ENCODE results near the gene HMGCR. TPM values are rescaled to one million over a fixed set of nuclear protein-coding genes. Genes with fewer than 3 reads are reported as not detected.
A peak's percentile ranks its signal among the peaks of the same experiment; 100 is the strongest.
"Not testable (repeated sequence)": the region's sequence is repeated elsewhere in the genome, so short reads cannot be mapped to it uniquely, and the experiment has no call there.

The HMGCR gene
- 47.7 and 59.9 TPM in 2 replicates for total RNA-seq (2022)
- percentile 89 among the genes with signal in this experiment for Bru-seq, nascent RNA
- BruChase-seq, experiment 1, labeled RNA remaining after a 6-hour chase = percentile 94 among the genes with signal in this experiment
- percentile 95 among the genes with signal in this experiment for BruChase-seq, experiment 2, labeled RNA remaining after a 2-hour chase
- long read RNA-seq, full-length matches to known transcripts = 133 of 153 reads
- long read RNA-seq, partial matches to known transcripts = 8 of 153 reads
- long read RNA-seq, other reads (novel, unspliced or antisense) = 12 of 153 reads

GRCh38 chr5:75336615-75337336 is at the start of gene HMGCR:
TSS of gene HMGCR (plus strand) at chr5:75337220. CDS start at chr5:75342606, 5,386 bp downstream.
- peaks cover 32% of the 10 kb centered on the region for H3K4me1 Mint-ChIP-seq (ENCODE audit: insufficient read depth, unreplicated experiment)
- DNase-seq (ENCODE audit: unreplicated experiment) = peak; percentile 99
- ChIA-PET CTCF (interaction anchor here (0.6 to 2.0 kb wide), 14 partner anchors 15 to 1553 kb away, joined by 3 to 17 read pairs (median 4); partner anchors contain the start of gene ANKRD31), POLR2A (interaction anchor here (0.6 to 6.0 kb wide), 39 partner anchors 8 to 1772 kb away, joined by 3 to 124 read pairs (median 4); partner anchors contain the start of genes ANKRA2, ANKRD31, CERT1 and GCNT4)
- peaks cover 9% of the 10 kb centered on the region for H3K36me3 Mint-ChIP-seq (ENCODE audit: insufficient read depth, unreplicated experiment)
- no peak within 1 kb of the TSS for H3K27ac Mint-ChIP-seq (ENCODE audit: low read depth, unreplicated experiment)
- TF ChIP-seq CTCF (IDR thresholded peaks at IDR 0.05; ENCODE audit: unreplicated experiment) = no peak
- no peaks in the 10 kb centered on the region for H3K9me3 Mint-ChIP-seq (ENCODE audit: unreplicated experiment)
- H3K4me3 Mint-ChIP-seq (ENCODE audit: unreplicated experiment) = no peak within 1 kb of the TSS
- no TSS peak for BruUV-seq (replicated peaks)
- intact Hi-C loops (cut with micrococcal nuclease) = loop anchor here (1.0 to 10.0 kb wide), 9 partner anchors 15 to 572 kb away; partner anchors contain the start of genes ANKRD31, CERT1, GFM2 and NSA2
- no peaks in the 10 kb centered on the region for H3K27me3 Mint-ChIP-seq (ENCODE audit: insufficient read depth, unreplicated experiment)

GRCh38 chr5:75291844-75292243 is 45.2 kb upstream of the HMGCR start:
- POLR2A ChIA-PET; DNase-seq (ENCODE audit: unreplicated experiment); H3K4me1 Mint-ChIP-seq (ENCODE audit: insufficient read depth, unreplicated experiment); H3K27ac Mint-ChIP-seq (ENCODE audit: low read depth, unreplicated experiment); H3K9me3 Mint-ChIP-seq (ENCODE audit: unreplicated experiment); H3K27me3 Mint-ChIP-seq (ENCODE audit: insufficient read depth, unreplicated experiment); H3K4me3 Mint-ChIP-seq (ENCODE audit: unreplicated experiment); H3K36me3 Mint-ChIP-seq (ENCODE audit: insufficient read depth, unreplicated experiment); BruUV-seq (replicated peaks); intact Hi-C loops (cut with micrococcal nuclease): not testable (repeated sequence)
- CTCF ChIA-PET = interaction anchor here (0.8 kb wide), 1 partner anchor 10 kb away, joined by 3 read pairs; no protein-coding TSS in a partner anchor

GRCh38 chr5:75300084-75300483 is 36.9 kb upstream of the HMGCR start:
- H3K4me1 Mint-ChIP-seq (ENCODE audit: insufficient read depth, unreplicated experiment) = no peaks in the 10 kb centered on the region
- H3K9me3 Mint-ChIP-seq (ENCODE audit: unreplicated experiment) = no peaks in the 10 kb centered on the region
- no peaks in the 10 kb centered on the region for H3K27me3 Mint-ChIP-seq (ENCODE audit: insufficient read depth, unreplicated experiment)
- BruUV-seq (replicated peaks) = no TSS peak
- ChIA-PET CTCF (interaction anchor here (0.7 kb wide), 2 partner anchors 224 to 382 kb away, joined by 3 read pairs; no protein-coding TSS in a partner anchor), POLR2A (interaction anchor here (0.6 kb wide), 1 partner anchor 14 kb away, joined by 3 read pairs; no protein-coding TSS in a partner anchor)
- no peaks in the 10 kb centered on the region for H3K36me3 Mint-ChIP-seq (ENCODE audit: insufficient read depth, unreplicated experiment)
- no peak overlapping the region for H3K4me3 Mint-ChIP-seq (ENCODE audit: unreplicated experiment)
- no peak for DNase-seq (ENCODE audit: unreplicated experiment)
- no peak for TF ChIP-seq CTCF (IDR thresholded peaks at IDR 0.05; ENCODE audit: unreplicated experiment)
- H3K27ac Mint-ChIP-seq (ENCODE audit: low read depth, unreplicated experiment) = no peak overlapping the region
- intact Hi-C loops (cut with micrococcal nuclease) = no loop called here

- Mint-ChIP-seq H3K4me3 (ENCODE audit: unreplicated experiment) (no peak overlapping the region), H3K36me3 (ENCODE audit: insufficient read depth, unreplicated experiment) (no peaks in the 10 kb centered on the region), H3K27ac (ENCODE audit: low read depth, unreplicated experiment) (no peak overlapping the region), H3K27me3 (ENCODE audit: insufficient read depth, unreplicated experiment) (no peaks in the 10 kb centered on the region), H3K9me3 (ENCODE audit: unreplicated experiment) (no peaks in the 10 kb centered on the region), H3K4me1 (ENCODE audit: insufficient read depth, unreplicated experiment) (peaks cover 6% of the 10 kb centered on the region)
- no TSS peak for BruUV-seq (replicated peaks)
- ChIA-PET POLR2A (no interaction called here), CTCF (no interaction called here)
- no peak for TF ChIP-seq CTCF (IDR thresholded peaks at IDR 0.05; ENCODE audit: unreplicated experiment)
- intact Hi-C loops (cut with micrococcal nuclease) = no loop called here
- DNase-seq (ENCODE audit: unreplicated experiment) = no peak
These were observed 33.6 kb upstream of the HMGCR start for GRCh38 chr5:75303419-75303818.

GRCh38 chr5:75304486-75304885 is 32.5 kb upstream of the HMGCR start:
- intact Hi-C loops (cut with micrococcal nuclease); H3K4me1 Mint-ChIP-seq (ENCODE audit: insufficient read depth, unreplicated experiment); H3K27ac Mint-ChIP-seq (ENCODE audit: low read depth, unreplicated experiment); DNase-seq (ENCODE audit: unreplicated experiment); H3K36me3 Mint-ChIP-seq (ENCODE audit: insufficient read depth, unreplicated experiment); CTCF ChIA-PET; BruUV-seq (replicated peaks); H3K4me3 Mint-ChIP-seq (ENCODE audit: unreplicated experiment); H3K27me3 Mint-ChIP-seq (ENCODE audit: insufficient read depth, unreplicated experiment); H3K9me3 Mint-ChIP-seq (ENCODE audit: unreplicated experiment): not testable (repeated sequence)
- POLR2A ChIA-PET = interaction anchor here (0.6 to 1.0 kb wide), 2 partner anchors 10 to 349 kb away, joined by 3 to 4 read pairs; no protein-coding TSS in a partner anchor
